ENCODE data around the gene PSMD8.

DNA sequence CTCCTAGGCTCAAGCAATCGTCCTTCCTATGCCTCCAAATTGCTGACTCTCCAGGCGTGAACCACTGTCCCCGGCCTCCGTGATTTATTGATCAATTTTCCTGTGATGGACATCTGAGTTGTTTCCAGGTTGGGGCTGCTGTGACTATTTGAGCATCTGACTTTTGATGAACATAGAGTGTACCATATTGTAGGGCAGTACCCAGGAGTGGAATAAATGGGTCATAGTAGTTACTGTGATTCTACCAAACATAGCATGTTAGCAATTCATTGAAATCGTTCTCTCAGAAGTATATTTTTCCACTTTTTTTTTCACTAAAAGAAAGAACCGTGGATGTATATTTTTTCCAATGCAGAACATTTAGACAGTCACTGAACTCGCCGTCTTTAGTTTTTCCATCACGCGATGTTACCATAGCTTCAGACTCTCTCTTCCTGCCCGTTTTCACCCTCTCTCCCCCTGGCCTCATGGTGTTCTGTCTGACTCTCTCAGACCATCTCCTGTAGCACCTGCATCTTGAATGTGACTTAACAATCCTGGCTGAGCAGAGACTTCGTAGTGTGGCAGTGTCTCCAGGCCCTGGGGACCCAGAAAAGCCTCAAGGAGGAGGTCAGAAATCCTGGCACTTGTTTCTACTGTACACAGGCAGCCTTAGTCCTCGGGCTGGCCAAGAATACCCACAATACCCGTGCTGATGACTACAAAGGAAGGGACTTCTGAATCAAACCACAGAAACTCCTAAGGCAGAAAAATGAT, 54.9 kb downstream of the PSMD8 start:
- TF ChIP-seq POLR2AphosphoS5 (IDR thresholded peaks at IDR 0.05; ENCODE audit: low read depth, low read length) (no peak), POLR2A (IDR thresholded peaks at IDR 0.05; ENCODE audit: low read depth, low read length) (no peak)

Data from GM12892 (cell line).